Activated CD4-positive, CD25-positive, alpha-beta regulatory T cell treated with anti-CD3 and anti-CD28 coated beads, Interleukin-2, amount 50 U/mL, for 24 hours (primary cell): ENCODE results near the gene ELAVL4.
"Not testable (repeated sequence)": the region's sequence is repeated elsewhere in the genome, so short reads cannot be mapped to it uniquely, and the experiment has no call there.

Source experiments
- ATAC-seq, 2 donors: fragments of 150-1000 bp; cut with Tn5 transposase; one replicate each; pipeline ENCODE4 v1.10.0; 2021; ENCODE audit warnings: mild to moderate bottlenecking in 1 of 2, moderate library complexity in 1 of 2

Gene ELAVL4

DNA sequence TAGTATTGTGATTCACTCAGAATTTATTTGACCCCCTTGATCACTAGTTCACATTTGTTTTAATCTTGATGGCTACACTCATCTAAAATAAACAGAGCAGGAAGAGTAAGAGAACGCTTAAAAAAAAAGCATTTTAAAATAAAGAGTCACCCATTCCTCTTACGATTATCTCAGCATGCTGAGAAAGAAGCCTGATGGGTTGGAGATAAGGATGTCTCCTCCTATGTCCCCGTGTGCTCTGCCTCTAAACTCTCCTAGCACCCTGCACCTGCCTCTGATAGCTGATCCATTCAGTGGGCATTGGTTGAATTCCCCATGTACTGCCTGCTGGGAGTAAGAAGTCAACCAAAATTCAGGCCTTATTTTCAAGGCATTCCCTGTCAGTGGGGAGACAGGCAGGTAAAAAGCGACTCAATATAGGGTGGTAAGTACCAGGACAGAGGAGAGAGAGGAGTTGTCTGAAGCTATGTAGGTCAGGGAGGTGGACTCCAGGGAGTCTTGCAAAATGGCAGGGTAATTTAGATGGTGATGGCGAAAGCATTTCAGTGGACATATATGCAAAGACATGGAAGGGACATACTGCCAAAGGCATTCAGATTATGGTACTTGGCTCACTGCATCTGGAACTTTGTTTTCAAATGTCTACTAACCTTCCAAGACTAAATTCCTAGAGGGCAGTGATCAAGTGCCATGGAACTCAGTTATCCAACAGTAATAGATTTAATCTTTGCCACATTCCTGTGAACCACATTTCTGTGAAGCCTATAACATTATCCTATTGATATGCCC is 18.4 kb downstream of the ELAVL4 start:
- no peak for ATAC-seq

DNA sequence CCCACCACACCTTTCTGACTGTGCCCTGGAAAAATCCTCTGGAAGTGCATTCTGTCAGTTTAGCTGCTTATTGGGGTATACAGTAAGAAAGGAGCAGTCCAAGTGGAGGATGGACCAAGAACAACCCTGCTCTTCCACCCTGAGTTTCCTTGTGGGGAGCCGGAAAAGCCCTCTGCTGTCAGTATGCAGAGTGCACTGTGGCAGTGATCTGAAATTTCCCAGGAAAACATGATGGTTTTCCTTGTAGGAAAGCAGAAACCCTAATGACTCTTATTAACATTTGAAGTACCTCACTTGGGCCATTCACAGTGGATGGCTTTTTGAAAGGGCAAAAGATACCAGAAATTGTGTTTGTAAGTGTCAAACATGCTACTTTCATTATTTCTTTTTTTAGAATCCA is 20.5 kb downstream of the ELAVL4 start:
- no peak for ATAC-seq

DNA sequence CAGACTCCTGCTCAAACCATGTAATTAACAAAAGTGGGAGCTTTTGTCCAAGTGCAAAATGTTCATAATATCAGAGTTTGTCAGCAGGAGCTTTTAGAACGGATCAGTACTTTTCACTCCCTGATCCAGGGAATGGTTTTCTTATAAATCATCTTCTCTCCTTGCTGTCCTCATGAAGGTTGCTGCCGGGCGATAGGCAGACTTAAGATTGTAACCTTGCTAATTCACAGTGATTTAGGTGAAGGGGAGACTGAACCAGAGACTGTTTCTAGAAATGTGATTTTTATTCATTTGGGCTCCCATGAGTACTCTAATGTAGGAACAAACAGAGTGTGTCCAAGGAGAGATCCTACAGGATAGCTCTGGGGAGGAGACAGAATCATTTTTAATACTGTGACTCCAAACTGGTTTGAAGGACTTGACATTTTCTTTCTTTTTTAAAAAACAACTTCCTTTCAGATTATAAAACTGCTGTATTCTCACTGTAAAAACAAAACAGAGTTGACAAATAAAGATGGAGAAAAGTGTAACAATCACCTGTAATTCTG is 23.7 kb downstream of the ELAVL4 start:
- ATAC-seq: no peak

DNA sequence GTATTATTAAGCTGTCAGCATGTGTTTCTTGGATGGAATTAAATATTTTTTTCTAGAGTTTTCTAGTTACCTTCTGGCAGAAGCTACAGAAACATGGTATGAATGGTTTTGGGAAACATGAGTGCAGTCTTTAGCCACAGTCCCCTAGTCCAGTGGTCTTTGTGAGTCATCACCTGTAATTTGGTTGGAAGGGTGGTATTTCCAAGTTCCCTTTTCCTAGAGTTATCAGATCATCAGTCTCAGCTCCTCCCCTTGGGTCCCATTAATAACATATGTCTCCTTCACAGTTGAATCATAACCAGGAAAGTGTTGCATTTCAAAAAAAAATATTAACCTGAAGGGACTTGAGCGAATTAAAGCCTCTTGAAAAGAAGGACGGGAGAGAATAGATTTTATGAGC is 27.0 kb downstream of the ELAVL4 start:
- ATAC-seq: no peak

DNA sequence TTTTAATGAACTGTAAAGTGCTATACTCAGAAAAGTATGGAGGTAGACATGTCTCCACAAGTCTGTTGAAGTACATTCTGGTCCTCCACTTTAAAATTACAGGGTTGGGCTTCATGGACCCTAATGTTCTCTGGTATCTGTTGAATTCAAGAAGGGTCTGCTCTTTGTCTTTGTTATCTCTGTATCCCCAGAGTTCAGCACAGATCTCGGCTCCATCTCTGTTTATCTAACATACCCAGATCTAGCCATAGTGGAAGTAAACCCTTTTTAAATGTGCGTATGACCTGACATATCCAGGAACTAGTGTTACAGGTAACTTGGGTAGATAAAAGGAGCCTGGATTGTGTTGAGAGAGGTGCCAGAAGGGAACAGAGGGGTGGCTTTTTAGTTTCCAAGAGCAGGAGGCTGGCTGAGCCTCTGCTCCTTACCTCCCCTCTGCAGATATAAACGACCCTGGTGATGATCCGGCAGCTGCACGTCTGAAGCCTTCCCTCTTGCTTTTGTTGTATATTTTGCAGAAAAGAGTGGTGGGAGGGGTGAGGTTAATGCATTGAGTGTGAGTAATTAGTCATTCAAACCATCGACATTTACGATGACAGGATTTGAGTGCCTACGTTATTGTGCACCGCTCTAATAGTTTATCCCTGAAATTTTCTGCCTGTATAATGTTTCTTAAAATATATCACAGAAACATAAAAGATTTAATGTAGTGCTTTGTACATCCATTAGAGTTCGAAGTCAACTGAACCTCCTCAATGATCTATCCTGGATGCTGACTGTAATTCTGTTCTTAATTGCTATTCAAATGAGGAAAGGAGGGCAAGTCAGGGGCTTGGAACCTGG is 30.8 kb downstream of the ELAVL4 start:
- no peak for ATAC-seq

DNA sequence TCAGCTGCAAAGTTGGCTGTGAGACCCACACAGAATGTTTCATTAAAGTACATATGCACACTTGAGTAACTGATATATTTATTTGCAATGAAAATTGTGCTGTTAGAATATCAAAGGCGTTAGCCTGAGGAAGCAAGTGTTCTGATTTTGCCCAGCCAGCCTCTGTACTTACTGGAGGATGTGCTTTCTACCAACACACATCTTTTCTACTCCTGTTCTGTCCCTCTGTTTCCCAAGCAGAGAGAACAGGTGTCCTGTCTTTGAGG is 31.4 kb downstream of the ELAVL4 start:
- ATAC-seq: no peak

DNA sequence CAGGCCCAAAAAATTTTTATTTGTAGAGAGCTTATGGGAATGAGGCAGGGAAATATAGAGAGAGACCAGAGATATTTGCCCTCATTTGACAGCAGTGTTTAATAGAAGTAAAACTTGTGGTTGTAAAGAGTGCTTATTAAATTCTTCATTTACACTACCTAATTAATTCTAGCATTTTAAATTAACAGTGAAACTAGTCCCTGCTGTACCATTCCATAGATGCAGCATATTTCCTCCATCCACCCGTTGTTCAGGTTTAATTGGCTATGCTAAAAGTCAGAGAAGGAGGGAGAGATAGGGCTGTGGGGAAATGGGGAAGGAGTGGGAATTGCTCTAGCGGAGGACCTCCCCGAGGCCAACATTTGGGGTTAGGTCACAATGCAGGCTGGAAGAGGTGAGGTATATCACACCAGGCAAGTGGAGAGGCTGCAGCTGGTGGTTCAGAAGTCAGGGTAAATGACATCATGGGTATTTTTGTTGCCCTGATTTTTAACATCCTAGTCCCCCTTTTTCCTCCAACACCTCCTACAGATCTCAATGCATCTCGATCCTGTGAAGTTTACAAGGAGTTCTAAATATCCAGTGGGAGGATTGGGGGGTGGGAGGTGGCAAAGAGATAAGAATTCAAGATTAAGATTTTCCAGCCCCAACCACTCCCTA is 38.6 kb downstream of the ELAVL4 start:
- ATAC-seq: no peak

DNA sequence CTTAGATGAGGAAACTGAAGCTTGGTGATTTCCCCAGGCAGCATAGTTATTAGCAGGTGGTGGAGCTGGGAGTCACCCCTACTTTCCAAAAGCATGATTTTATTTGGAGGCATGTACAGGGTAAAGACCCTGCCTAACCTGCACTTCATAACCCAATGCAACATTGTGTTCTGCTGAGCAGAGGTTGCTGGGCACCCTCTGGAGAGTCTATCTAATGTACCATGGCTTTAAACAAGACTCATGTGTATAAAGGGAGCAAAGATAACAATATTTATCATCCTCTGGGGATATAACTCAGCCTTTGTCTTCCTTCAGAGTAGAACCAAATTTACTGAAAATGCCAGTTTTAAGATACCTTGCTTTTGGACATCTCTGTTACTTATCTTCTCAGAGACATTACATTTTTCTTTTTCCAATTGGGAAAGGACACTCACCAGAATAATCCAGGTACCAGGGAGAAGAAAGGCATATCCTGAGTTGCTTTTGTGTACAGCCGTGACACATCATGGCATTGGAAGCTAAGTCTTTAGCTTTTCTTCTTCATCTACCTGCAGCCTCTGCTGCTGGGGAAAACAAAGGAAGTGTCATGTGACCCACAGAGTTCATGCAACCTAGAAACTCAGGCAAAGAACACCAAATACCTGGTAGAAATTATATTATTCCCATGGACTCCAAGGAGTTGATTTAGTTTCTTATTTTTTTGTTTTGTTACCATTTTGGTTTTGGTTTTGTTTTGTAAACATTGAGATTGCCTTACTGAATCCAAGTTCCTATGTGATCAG is 39.6 kb downstream of the ELAVL4 start:
- no peak for ATAC-seq

DNA sequence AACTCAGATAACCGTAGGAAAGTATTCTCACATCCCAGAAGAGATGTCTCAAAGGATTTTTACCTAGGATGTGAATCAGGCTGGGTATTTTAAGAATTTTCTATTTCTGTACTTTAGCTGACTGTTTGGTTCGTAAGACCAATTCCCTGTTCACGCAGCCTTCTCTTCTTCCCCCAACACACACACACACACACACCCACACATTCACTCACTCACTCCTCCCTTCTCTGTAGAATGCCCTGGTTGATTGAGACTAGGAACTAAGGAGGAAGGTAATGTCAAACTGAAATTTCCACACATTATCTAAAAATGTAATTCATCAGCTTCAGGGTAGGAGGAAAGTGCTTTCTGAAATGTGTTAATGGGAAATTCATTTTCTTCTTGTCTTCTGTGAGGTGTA is 43.5 kb downstream of the ELAVL4 start:
- ATAC-seq: no peak

DNA sequence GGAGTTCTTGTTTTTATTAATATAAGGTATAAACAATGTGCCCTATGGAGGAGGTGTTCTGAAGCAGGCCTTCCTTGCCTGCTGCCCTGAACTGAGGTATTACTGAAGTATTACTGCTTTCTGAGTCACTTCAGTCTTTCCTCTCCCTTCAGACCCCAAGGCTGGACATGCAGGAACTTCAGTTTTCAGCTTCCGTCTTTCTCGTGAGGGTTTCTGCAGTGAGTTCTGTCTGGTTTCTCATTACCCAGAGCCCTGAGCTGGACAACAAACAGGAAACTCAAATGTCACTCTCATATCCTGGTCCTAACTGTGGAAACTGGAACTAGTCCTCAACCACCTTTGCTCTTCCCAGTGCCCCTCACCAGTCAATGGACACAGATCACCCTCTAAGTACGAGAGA is 46.8 kb downstream of the ELAVL4 start:
- no peak for ATAC-seq

DNA sequence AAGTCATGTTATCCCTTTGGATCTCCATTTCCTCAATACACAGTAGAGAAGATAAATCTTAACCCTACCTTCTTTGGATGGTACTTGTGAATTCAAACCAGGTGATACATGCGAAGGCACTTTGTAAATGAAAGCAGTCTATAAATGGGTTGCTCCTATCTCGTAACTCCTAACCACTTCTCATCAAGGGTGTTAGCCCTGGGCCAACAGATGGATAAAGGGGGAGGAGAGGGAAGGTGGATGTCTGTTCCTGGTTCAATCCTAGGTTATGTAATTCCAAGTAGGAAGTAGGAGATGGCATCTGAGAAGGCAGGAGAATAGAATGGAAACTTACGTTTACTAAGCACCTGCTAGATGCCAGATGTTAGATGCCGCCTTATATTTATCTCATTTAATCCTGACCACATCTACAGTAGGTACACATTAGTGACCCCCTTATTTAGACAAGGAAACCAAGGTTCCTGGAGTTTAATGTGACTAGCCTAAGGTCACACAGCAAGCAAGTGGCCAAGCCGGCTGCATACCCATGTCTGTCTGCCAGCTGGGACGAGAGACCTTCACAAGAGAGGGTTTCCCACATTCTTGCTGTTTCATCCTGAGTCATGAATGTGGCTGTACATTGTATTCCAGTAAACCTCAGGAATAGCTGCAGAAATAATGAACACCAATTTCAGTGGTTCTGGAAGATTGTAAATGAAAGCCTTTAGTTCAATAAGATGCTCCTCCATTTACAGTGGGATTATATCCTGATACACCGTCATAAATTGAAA is 47.7 kb downstream of the ELAVL4 start:
- no peak for ATAC-seq

DNA sequence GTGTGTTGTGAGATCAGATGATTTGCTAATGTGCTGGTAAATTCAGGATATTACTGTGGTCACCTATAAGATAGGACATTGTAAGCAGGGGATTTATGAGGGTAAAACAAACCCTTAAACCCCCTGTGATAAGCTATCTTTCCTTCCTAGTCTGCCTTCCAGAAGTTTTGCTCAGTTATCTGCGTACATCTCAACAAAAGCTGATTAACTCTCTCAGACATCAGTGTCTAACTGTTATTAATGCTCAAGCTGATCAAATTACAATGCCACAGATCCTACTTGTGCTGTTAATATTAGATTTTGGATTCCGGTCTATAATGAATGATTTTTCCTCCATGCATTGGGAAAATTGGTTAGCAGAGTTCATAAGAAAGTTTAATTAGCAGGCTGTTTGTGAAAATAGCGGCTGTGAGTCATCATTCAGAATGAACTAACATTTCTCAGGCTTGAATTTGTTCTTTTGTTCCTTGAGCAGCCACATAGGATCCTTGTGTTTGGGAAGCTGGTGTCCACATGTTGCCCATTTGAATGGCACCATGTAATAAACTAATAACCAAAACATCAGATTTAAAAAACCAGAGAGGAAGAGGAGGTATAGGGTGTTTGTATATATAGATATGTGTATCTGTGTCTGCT is 48.7 kb downstream of the ELAVL4 start:
- ATAC-seq: no peak

DNA sequence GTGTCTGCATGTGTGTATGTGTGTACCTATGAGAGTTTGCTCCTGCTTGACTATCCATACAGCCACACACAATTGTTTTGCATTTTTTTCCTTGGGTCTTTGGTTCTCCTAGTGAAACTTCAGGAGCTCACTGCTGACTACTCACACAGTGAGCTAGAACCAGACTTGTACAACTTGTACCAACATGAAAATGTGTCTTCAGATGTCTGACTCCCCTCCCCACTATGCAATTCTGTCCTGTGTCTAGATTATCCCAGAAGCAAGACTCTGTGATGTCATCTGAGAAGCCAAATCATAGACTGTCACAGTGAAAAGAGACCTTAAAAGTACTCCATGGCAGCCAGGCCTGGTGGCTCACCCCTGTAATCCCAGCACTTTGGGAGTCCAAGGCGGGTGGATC is 49.7 kb downstream of the ELAVL4 start:
- ATAC-seq: no peak

DNA sequence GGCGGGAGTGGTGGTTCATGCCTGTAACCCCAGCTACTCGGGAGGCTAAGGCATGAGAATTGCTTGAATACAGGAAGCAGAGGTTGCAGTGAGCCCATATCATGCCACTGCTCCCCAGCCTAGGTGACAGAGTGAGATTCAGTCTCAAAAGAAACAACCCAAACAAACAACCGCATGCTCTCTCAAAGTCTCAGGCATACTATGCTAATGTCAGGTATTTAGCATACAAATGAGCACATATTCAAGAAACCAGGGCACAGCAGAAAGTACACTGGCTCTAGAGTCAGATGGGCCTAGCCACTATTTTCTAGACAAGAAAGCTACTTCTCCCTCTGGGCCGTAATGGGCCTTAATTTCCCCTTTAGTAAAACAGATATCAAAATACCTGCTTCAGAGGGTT is 55.0 kb downstream of the ELAVL4 start:
- no peak for ATAC-seq

DNA sequence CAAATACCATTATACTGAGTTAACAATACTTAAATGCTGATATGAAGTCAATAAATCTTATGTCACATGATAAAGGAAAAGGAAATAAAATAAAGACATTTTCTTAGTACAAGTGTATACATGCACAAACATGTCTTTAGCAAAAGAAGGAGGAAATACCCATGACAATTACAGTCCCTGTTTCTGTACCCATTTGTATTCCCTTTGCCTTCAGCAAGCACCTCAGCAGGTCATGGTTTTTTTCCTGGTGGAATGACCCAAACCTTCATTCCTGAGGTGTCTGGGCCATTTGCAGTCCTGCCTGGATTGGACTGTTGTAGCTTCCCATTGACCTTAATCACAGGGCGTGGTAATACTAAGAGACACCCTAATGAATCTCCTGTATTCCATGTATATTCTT is 57.6 kb downstream of the ELAVL4 start:
- ATAC-seq: not testable (repeated sequence)

DNA sequence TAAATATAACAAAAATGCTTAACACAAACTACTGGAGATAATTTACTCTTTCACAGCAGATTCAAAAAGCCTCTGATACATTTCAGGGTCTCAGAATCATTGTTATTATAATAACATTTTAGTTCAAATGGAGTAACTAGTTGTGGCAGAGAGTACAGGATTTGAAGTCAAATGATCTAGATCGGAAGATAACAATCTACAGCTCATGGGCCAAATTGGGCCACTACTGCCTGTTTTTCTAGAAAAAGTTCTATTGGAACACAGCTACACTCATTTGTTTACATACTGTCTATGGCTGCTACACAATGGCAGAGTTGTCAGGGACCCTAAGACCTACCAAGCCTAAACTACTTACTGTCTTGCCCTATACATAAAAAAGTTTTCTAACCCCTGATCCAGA is 63.6 kb downstream of the ELAVL4 start:
- ATAC-seq: no peak

DNA sequence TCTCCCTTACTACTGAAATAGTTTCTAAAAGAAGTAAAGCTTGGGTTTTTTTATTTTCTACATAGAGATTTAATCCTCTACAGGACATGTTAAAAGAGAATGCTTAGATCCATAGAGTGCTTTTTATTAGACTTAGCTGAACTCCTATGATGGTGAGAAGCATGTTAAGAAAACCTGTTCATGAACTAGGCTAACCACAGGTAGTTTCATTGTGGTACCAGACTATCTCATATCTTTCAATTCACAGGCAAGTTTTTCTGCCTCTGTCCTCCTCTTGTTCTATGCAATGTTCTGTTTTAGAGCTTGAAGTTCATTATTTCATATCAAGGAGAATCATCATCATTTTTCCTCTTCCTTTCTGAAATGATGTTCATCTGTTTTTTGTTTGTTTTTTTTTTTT is 65.4 kb downstream of the ELAVL4 start:
- no peak for ATAC-seq

DNA sequence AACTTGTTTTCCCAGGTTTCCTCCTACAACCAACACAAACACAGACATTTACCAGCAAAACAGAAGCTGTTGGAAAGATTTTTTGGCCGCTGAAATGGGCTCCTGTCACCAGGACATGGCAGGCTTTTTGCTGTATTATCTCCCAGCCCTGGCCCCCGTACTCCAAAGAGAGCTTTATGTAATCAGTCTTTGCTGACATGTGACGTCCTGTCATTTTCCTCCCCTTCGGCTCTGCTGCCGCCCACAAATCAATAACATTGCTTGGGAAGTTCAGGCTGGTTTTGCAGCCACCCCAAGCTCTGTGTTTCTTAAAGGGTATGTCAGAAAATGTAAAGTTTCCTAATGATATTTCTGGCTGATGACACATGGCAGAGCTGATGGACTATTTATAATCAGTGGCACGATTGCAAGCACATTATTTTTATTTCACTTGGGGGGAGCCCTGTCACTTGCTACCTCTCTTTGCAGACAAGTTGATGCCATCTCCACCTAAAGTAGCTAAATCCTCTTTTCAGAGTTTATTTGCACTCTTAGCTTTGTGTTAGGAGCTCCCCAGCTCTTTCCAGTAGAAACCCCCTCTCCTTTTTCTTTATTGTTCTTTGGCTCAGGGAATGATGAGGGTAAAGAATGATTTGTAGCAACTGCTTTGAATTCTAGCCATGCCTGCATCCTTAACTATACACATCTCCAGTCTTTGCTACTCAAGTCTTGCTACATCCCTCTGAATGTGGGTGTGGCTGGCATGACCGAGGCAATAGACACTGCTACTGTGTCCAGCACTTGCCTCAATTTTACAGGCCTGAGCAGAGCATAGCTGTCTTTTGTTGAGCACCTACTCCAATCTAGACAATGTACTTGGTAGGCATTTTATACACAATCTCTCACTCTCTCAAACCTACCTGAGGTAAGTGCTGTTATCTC is 67.3 kb downstream of the ELAVL4 start:
- no peak for ATAC-seq

DNA sequence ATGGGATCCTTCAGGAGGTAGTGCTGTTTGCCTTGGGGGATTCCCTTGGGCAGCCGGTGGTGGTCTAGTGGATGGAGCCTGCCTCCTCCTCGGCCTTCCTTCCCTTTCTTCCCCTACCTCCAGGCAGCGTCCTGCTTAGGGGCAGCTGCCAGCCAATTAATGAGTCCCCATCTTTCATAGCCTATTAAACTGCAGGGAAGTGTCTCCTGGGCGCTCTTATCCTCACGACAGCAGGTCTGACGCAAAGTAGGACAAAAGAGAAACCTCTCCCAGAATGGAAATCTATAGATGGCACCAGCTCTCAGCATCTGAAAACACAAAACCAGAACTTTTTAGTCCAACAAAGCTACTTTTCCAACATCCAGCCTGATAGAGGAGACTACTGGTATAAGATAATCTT is 69.3 kb downstream of the ELAVL4 start:
- ATAC-seq: no peak

DNA sequence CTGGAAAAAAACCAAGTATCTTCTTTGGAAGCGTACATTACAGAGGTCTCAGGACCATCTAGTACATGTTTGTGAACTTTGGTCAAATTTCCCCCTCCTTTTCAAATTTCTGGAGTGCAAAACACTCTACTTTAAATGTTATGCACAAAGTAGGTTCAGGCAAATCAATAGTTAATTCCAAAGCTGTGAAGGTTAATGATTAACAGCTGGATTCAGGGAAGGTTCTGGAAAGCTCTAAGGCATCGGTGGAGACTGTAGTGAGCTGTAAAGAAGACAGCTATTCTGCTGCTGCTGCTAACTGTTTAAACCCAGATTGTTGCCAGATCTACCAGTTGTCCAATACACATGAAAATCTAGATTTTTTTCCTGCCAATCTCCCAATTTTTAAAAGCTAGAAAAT is 70.9 kb downstream of the ELAVL4 start:
- ATAC-seq: no peak
